SK-N-SH (cell line): ENCODE measurements around the gene ANKRD12. TPM values are rescaled to one million over a fixed set of nuclear protein-coding genes. Genes with fewer than 3 reads are reported as not detected.

Source experiments
- CTCF ChIA-PET: fragments of 300-600, 350-600 bp; formaldehyde crosslinking; extraction: SDS; loops from one replicate; lab custom pipeline; 2021; lab: Yijun Ruan, JAX
- POLR2A ChIA-PET: fragments of 350-600 bp; sonication (Branson Sonifier 250); formaldehyde crosslinking; extraction: SDS; loops from one replicate; lab custom pipeline; 2020; ENCODE audit warnings: antibody characterized with exemption, inconsistent platforms; lab: Yijun Ruan, JAX
- DNase-seq: peaks from one replicate; pipeline ENCODE4 v3.0.0; 2012
- H2AFZ ChIP-seq: fragments of 200-600 bp; sonication (generic); 2 replicates; pipeline ENCODE4 v1.8.1; 2016; ENCODE audit warnings: antibody characterized with exemption, mild to moderate bottlenecking, low read depth
- H3F3A ChIP-seq: fragments of 200-600 bp; sonication (generic); replicated peaks from 2 replicates; pipeline ENCODE3; 2016; ENCODE audit warnings: antibody characterized with exemption, mild to moderate bottlenecking; ENCODE audit not compliant: insufficient read depth
- H3K27ac ChIP-seq, 2 experiments: fragments of 200-500 bp in 1 of 2; fragments of 200-600 bp in 1 of 2; sonication (Bioruptor generic) in 1 of 2; sonication (generic), shearing (Covaris generic) in 1 of 2; 2 replicates each; pipeline versions ENCODE4 v1.5.1 to v1.6.1; 2014 to 2016; ENCODE audit warnings: low read depth in 2 of 2, inconsistent platforms in 1 of 2, low read length in 1 of 2, mild to moderate bottlenecking in 1 of 2, mixed read lengths in 1 of 2
- H3K27me3 ChIP-seq: fragments of 200-600 bp; sonication (generic), shearing (Covaris generic); 2 replicates; pipeline ENCODE4 v1.6.1; 2016; ENCODE audit warnings: mixed run types; ENCODE audit not compliant: insufficient read depth
- H3K36me3 ChIP-seq, 2 experiments: fragments of 200-500 bp in 1 of 2; fragments of 200-600 bp in 1 of 2; sonication (Bioruptor generic) in 1 of 2; sonication (generic) in 1 of 2; replicated peaks in 1 of 2; 2 replicates each; pipeline versions ENCODE3 to v1.5.1; 2014 to 2016; ENCODE audit warnings: low read length in 1 of 2, mild to moderate bottlenecking in 1 of 2; ENCODE audit not compliant: insufficient read depth in 2 of 2, control insufficient read depth in 1 of 2
- H3K4me1 ChIP-seq, 2 experiments: fragments of 200-500 bp in 1 of 2; fragments of 200-600 bp in 1 of 2; sonication (Bioruptor generic) in 1 of 2; sonication (generic), shearing (Covaris generic) in 1 of 2; 2 replicates each; pipeline versions ENCODE4 v1.5.1 to v1.6.1; 2014 to 2016; ENCODE audit warnings: low read depth in 1 of 2, low read length in 1 of 2, mixed run types in 1 of 2; ENCODE audit not compliant: insufficient read depth in 2 of 2, control insufficient read depth in 1 of 2
- H3K4me2 ChIP-seq: fragments of 200-600 bp; sonication (generic), shearing (Covaris generic); 2 replicates; pipeline ENCODE4 v1.6.1; 2017; ENCODE audit warnings: mixed run types
- H3K4me3 ChIP-seq, 2 experiments: fragments of 200-500 bp in 1 of 2; fragments of 200-600 bp in 1 of 2; sonication (Bioruptor generic) in 1 of 2; sonication (generic), shearing (Covaris generic) in 1 of 2; 2 replicates each; pipeline versions ENCODE4 v1.5.1 to v1.8.1; 2014 to 2016; ENCODE audit warnings: low read depth in 2 of 2, inconsistent platforms in 1 of 2, low read length in 1 of 2, mild to moderate bottlenecking in 1 of 2, mixed read lengths in 1 of 2, moderate library complexity in 1 of 2
- H3K79me2 ChIP-seq: fragments of 200-600 bp; sonication (generic); 2 replicates; pipeline ENCODE4 v1.8.1; 2017; ENCODE audit warnings: mild to moderate bottlenecking; ENCODE audit not compliant: insufficient read depth
- H3K9ac ChIP-seq: fragments of 200-600 bp; sonication (generic); 2 replicates; pipeline ENCODE4 v1.6.1; 2017; ENCODE audit warnings: mixed run types
- H3K9me2 ChIP-seq: fragments of 200-600 bp; sonication (generic); 2 replicates; pipeline ENCODE4 v1.6.1; 2017; ENCODE audit warnings: mixed run types
- H3K9me3 ChIP-seq: fragments of 200-600 bp; sonication (generic); 2 replicates; pipeline ENCODE4 v1.6.1; 2017; ENCODE audit warnings: mixed run types, mild to moderate bottlenecking, moderate library complexity
- H4K20me1 ChIP-seq: fragments of 200-600 bp; sonication (generic); 2 replicates; pipeline ENCODE4 v1.6.1; 2017; ENCODE audit warnings: mild to moderate bottlenecking, mixed run types; ENCODE audit not compliant: insufficient read depth
- CHD2 ChIP-seq: fragments of 150-350 bp; IDR thresholded peaks from 2 replicates; pipeline ENCODE4 v1.6.1; 2018; ENCODE audit warnings: low read length; ENCODE audit not compliant: partially characterized antibody
- CTCF ChIP-seq: fragments of 200-600 bp; sonication (generic); IDR thresholded peaks from 2 replicates; pipeline ENCODE4 v1.6.1; 2017; ENCODE audit warnings: antibody characterized with exemption, mild to moderate bottlenecking, moderate library complexity
- EZH2phosphoT487 ChIP-seq: fragments of 200-600 bp; sonication (generic); IDR thresholded peaks from 2 replicates; pipeline ENCODE4 v1.6.1; 2017; ENCODE audit warnings: low read depth, mixed run types, mild to moderate bottlenecking, antibody characterized with exemption, moderate library complexity, borderline replicate concordance
- FOSL2 ChIP-seq: IDR thresholded peaks from 2 replicates; pipeline ENCODE4 v1.4.0; 2012; ENCODE audit warnings: low read depth, mild to moderate bottlenecking, moderate library complexity, borderline replicate concordance
- GABPA ChIP-seq: IDR thresholded peaks from 2 replicates; pipeline ENCODE4 v1.4.0; 2012; ENCODE audit warnings: low read depth, mild to moderate bottlenecking
- JUND ChIP-seq: IDR thresholded peaks from 2 replicates; pipeline ENCODE4 v1.4.0; 2012
- RAD21 ChIP-seq: IDR thresholded peaks from 2 replicates; pipeline ENCODE4 v1.6.1; 2012; ENCODE audit warnings: mild to moderate bottlenecking, low read length
- SIN3A ChIP-seq: IDR thresholded peaks from 2 replicates; pipeline ENCODE4 v1.6.1; 2012; ENCODE audit warnings: low read depth, mild to moderate bottlenecking, low read length, moderate library complexity, borderline replicate concordance
- USF1 ChIP-seq: IDR thresholded peaks from 2 replicates; pipeline ENCODE4 v1.4.0; 2012; ENCODE audit warnings: low read depth, borderline replicate concordance
- YY1 ChIP-seq: IDR thresholded peaks from 2 replicates; pipeline ENCODE4 v1.4.0; 2012; ENCODE audit warnings: low read depth, mild to moderate bottlenecking
- ZBTB33 ChIP-seq: IDR thresholded peaks from 2 replicates; pipeline ENCODE4 v1.4.0; 2012; ENCODE audit warnings: low read depth, borderline replicate concordance
- WGBS: methylation state at CpG from one replicate; pipeline ENCODE4 v1.1.6; 2017; ENCODE audit warnings: low lambda C conversion rate; 5-methylcytosine and 5-hydroxymethylcytosine counted together
- polyA plus RNA-seq, 3 experiments: library from polyadenylated mRNA; depleted of rRNA; stranded (reverse); fragments of >200 nt; gene quantifications; 2 replicates each; pipeline ENCODE4 v1.2.3, GENCODE V29; 2012
- TF ChIP-seq, protein P1 (sequence below): IDR thresholded peaks from 2 replicates; pipeline ENCODE4; 2012

ANKRD12 gene
- polyA plus RNA-seq, 1 of the 3 experiments (the other 2 are of a cell fraction): 1.3 TPM

DNA sequence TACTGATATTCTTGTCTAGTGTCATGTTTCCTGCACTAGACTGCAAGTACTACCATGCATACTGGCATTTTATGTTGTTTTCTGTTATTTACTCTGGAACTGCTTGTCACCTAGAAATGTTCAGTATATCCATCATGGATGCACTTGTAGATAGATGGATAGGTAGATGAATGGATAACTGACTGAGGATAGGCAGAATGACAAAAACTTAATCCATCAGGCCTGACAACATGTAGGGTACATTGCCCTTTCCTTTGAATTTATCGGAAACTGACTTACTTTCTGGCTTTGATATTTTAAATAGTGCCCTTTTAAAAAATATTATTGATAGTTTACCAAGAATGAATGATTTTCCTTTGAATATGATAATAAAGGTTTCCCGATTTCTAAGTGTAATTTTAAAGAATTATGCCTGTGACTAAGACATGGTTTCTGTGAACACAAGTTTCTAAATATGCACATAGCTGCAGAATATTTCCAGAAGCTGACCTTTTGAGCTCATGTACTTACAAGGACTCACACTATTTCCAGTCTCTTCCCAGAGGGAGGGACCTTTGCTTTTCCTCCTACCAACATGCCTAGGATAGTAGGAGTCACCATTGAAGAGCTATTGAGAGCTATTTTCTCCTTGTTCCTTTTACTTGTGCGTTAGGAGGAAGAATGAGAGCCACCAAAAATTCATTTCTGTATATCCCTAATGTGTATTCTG is 81.3 kb downstream of the ANKRD12 start:
- Histone ChIP-seq H3K4me3 (no peak overlapping the region), H3F3A (no peaks in the 10 kb centered on the region), H2AFZ (no peak overlapping the region), H4K20me1 (no peaks in the 10 kb centered on the region), H3K9me2 (no peaks in the 10 kb centered on the region), H3K79me2 (no peaks in the 10 kb centered on the region), H3K27me3 (no peaks in the 10 kb centered on the region), H3K27ac (no peak overlapping the region), H3K9ac (no peak overlapping the region), H3K4me2 (no peak overlapping the region), H3K4me1 (no peaks in the 10 kb centered on the region; a peak in 1 of 4 replicates), H3K36me3 (peaks cover 70 to 77% of the 10 kb centered on the region in 2 experiments), H3K9me3 (no peaks in the 10 kb centered on the region)
- CTCF ChIA-PET: no interaction called here
- POLR2A ChIA-PET: no interaction called here
- no peak for DNase-seq
- TF ChIP-seq RAD21: no peak
- TF ChIP-seq SIN3A: no peak
- TF ChIP-seq, protein P1, sequence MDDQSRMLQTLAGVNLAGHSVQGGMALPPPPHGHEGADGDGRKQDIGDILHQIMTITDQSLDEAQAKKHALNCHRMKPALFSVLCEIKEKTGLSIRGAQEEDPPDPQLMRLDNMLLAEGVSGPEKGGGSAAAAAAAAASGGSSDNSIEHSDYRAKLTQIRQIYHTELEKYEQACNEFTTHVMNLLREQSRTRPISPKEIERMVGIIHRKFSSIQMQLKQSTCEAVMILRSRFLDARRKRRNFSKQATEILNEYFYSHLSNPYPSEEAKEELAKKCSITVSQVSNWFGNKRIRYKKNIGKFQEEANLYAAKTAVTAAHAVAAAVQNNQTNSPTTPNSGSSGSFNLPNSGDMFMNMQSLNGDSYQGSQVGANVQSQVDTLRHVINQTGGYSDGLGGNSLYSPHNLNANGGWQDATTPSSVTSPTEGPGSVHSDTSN: no peak
- TF ChIP-seq CTCF: no peak
- no peak for TF ChIP-seq ZBTB33
- TF ChIP-seq FOSL2: no peak
- no peak for TF ChIP-seq YY1
- no peak for TF ChIP-seq JUND
- TF ChIP-seq USF1: no peak
- no peak for TF ChIP-seq GABPA
- TF ChIP-seq EZH2phosphoT487: no peak
- TF ChIP-seq CHD2: no peak
- 97% methylated on average over 3 of the region's 3 CpGs for WGBS
